Measurements from ENCODE around the gene TMX2.

The TMX2 gene

DNA sequence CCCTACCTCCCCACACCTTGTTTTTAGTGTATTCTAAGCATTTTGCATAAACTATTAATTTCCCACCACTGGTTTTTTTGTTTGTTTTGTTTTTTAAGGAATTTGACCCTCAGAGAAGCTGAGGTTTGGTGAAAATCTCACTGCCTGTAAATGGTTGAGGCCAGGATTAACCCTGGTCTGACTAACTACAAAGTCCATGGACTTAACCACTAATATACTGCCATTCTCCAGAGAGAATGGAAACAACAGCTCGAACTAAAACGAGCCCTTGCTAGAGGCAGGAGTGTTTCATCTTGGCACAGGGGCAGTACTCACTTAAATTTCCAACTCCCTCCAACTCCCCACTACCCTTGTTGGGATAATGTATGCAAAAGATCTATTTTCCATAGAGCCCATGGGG lies 52.2 kb downstream of the TMX2 start:
- Mint-ChIP-seq H3K4me3 (peak overlapping the region; percentile 94 to 99 (median 97)), H3K36me3 (ENCODE audit: low read depth) (peaks cover 22% of the 10 kb centered on the region), H3K4me1 (peaks cover 44% of the 10 kb centered on the region), H3K9me3 (no peaks in the 10 kb centered on the region), H3K27ac (peak overlapping the region; percentile 94 to 100 (median 99)), H3K27me3 (ENCODE audit: low read depth) (no peaks in the 10 kb centered on the region)
- TF ChIP-seq CTCF (IDR thresholded peaks at IDR 0.05; ENCODE audit: unreplicated experiment in 3 of 3) = no peak

- peaks cover 26% of the 10 kb centered on the region for H3K36me3 Mint-ChIP-seq (ENCODE audit: low read depth)
- no peaks in the 10 kb centered on the region for H3K9me3 Mint-ChIP-seq
- H3K27me3 Mint-ChIP-seq (ENCODE audit: low read depth) = no peaks in the 10 kb centered on the region
- peaks cover 47% of the 10 kb centered on the region for H3K4me1 Mint-ChIP-seq
- TF ChIP-seq CTCF (IDR thresholded peaks at IDR 0.05; ENCODE audit: unreplicated experiment in 3 of 3) = no peak
- peak overlapping the region; percentile 94 to 100 (median 99) for H3K27ac Mint-ChIP-seq
- H3K4me3 Mint-ChIP-seq = peak overlapping the region; percentile 94 to 99 (median 97)
Observed at GRCh38 chr11:57764972-57765371, 52.6 kb downstream of the TMX2 start.

DNA sequence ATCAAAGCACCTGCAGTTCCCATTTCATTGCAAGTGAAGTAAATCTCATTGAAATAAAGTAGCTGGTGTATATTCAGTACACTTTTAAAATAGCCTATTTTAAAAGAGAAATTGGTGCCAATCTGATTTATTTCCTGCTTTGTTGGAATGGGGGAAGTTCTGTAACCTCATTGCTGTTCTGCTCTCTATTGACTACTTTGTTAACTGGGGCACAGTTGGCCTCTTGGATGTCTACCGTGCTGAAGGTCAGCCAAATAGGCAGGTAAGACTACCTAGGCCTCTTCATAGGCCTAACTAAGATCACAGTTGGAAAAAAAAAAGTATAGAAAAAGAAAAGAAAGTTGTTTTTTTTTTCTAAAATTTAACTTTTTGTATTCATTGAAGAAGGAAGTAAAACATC lies 58.4 kb downstream of the TMX2 start:
- Mint-ChIP-seq H3K4me3 (no peak overlapping the region), H3K27ac (peak overlapping the region in 1 of 3 experiments; percentile 1), H3K27me3 (ENCODE audit: low read depth) (no peaks in the 10 kb centered on the region), H3K4me1 (peaks cover 60% of the 10 kb centered on the region), H3K9me3 (no peaks in the 10 kb centered on the region), H3K36me3 (ENCODE audit: low read depth) (peaks cover 42% of the 10 kb centered on the region)
- no peak for TF ChIP-seq CTCF (IDR thresholded peaks at IDR 0.05; ENCODE audit: unreplicated experiment in 3 of 3)

DNA sequence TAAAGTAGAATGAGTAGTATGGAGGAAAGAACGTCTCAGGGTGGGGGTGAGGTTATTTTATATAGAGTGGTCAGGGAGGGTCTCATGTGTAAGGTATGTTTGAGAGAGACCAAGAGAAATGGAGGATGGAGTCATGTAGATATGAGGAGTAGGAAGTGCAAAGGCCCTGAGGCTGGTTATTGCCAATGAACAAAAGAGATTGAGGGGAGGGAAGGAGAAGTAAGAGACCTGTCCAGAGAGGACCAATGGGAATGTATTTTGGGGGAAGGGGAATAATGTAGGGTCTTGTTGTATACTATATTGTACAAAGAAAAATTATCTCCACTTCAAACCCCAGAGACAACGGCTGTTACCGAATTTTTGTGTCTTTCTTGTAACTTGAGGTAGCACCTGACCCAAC lies 59.0 kb downstream of the TMX2 start:
- TF ChIP-seq CTCF (IDR thresholded peaks at IDR 0.05; ENCODE audit: unreplicated experiment in 3 of 3) = no peak
- H3K9me3 Mint-ChIP-seq = no peaks in the 10 kb centered on the region
- H3K27me3 Mint-ChIP-seq (ENCODE audit: low read depth) = no peaks in the 10 kb centered on the region
- H3K36me3 Mint-ChIP-seq (ENCODE audit: low read depth) = peaks cover 39% of the 10 kb centered on the region
- no peak overlapping the region for H3K4me3 Mint-ChIP-seq
- H3K27ac Mint-ChIP-seq = peak overlapping the region in 2 of 3 experiments; percentile 1 to 2
- H3K4me1 Mint-ChIP-seq = peaks cover 62% of the 10 kb centered on the region

DNA sequence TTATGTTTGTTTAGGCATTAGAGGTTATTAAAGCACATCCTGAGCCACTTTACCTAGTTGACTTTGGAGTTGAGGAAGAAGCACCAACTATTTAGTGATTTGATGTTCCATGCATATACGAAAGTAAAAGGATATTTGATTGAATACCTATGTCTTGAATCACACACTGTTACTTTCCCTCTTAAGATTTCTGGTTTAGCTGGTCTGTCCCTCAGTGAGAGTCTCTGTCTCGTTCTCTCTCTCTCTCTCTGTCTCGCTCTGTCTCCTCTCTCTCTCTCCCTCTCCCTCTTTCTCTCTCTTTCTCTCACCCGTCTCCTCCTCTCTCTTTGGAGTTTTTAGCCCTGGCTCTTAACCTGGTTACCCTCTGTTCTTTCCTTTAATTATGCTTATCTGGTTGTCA lies 60.2 kb downstream of the TMX2 start:
- H3K27ac Mint-ChIP-seq = peak overlapping the region; percentile 26 to 49 (median 34)
- peaks cover 65% of the 10 kb centered on the region for H3K4me1 Mint-ChIP-seq
- H3K36me3 Mint-ChIP-seq (ENCODE audit: low read depth) = peaks cover 29% of the 10 kb centered on the region
- H3K27me3 Mint-ChIP-seq (ENCODE audit: low read depth) = no peaks in the 10 kb centered on the region
- no peak for TF ChIP-seq CTCF (IDR thresholded peaks at IDR 0.05; ENCODE audit: unreplicated experiment in 3 of 3)
- no peaks in the 10 kb centered on the region for H3K9me3 Mint-ChIP-seq
- H3K4me3 Mint-ChIP-seq = no peak overlapping the region

DNA sequence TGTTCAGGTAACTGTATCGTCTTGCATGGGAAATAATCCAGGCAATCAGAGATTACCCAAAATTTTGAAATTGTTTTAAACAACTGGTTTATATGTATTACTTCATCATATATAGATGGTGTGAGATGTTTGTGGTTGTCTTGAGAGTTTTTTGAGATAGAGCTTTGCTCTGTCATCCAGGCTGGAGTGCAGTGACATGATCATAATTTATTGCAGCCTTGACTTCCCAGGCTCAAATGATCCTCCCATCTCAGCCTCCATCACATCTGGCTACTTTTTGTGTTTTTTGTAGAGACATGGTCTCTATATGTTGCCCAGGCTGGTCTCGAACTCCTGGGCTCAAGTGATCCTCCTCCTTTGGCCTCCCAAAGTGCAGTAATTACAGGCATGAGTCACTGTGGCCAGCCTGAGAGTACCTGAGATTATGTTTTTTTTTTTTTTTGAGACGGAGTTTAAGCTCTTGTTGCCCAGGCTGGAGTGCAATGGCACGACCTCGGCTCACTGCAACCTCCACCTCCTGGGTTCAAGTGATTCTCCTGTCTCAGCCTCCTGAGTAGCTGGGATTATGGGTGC lies 60.7 kb downstream of the TMX2 start:
- H3K36me3 Mint-ChIP-seq (ENCODE audit: low read depth) = peaks cover 26% of the 10 kb centered on the region
- no peak overlapping the region for H3K4me3 Mint-ChIP-seq
- TF ChIP-seq CTCF (IDR thresholded peaks at IDR 0.05; ENCODE audit: unreplicated experiment in 3 of 3) = no peak
- no peaks in the 10 kb centered on the region for H3K9me3 Mint-ChIP-seq
- peaks cover 68% of the 10 kb centered on the region for H3K4me1 Mint-ChIP-seq
- H3K27ac Mint-ChIP-seq = peak overlapping the region; percentile 26 to 49 (median 34)
- no peaks in the 10 kb centered on the region for H3K27me3 Mint-ChIP-seq (ENCODE audit: low read depth)

Measured in nephron (organoid).